ENCODE results near the gene CCDC169.

GRCh38 chr13:36261011-36261410 lies 36.6 kb downstream of the CCDC169 start:
- TF ChIP-seq, protein P1, sequence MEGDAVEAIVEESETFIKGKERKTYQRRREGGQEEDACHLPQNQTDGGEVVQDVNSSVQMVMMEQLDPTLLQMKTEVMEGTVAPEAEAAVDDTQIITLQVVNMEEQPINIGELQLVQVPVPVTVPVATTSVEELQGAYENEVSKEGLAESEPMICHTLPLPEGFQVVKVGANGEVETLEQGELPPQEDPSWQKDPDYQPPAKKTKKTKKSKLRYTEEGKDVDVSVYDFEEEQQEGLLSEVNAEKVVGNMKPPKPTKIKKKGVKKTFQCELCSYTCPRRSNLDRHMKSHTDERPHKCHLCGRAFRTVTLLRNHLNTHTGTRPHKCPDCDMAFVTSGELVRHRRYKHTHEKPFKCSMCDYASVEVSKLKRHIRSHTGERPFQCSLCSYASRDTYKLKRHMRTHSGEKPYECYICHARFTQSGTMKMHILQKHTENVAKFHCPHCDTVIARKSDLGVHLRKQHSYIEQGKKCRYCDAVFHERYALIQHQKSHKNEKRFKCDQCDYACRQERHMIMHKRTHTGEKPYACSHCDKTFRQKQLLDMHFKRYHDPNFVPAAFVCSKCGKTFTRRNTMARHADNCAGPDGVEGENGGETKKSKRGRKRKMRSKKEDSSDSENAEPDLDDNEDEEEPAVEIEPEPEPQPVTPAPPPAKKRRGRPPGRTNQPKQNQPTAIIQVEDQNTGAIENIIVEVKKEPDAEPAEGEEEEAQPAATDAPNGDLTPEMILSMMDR (conservative IDR thresholded peaks at IDR 0.05; ENCODE audit: low read depth, low read length) = no peak
- TF ChIP-seq RAD21 (IDR thresholded peaks at IDR 0.05; ENCODE audit: low read length) (no peak), FOS (IDR thresholded peaks at IDR 0.05; ENCODE audit: low read depth, low read length) (no peak), MAZ (IDR thresholded peaks at IDR 0.05; ENCODE audit: borderline replicate concordance, low read depth, low read length) (no peak), POLR2A (IDR thresholded peaks at IDR 0.05; ENCODE audit: low read depth, low read length) (no peak), BHLHE40 (IDR thresholded peaks at IDR 0.05; ENCODE audit: low read depth, low read length) (no peak), SMC3 (IDR thresholded peaks at IDR 0.05; ENCODE audit: low read depth, low read length) (no peak)

All from IMR-90 (cell line).